Vagina (tissue), 2 donors: ENCODE results near the gene MAX. TPM values are rescaled to one million over a fixed set of nuclear protein-coding genes. Genes with fewer than 3 reads are reported as not detected.

Experiments used
- DNase-seq, 2 donors: peaks; one replicate each; pipeline ENCODE4 v3.0.0-alpha.2; 2017; ENCODE audit errors: extremely low spot score in 2 of 2
- H3K27ac ChIP-seq: fragments of 200-600 bp; sonication (generic); one replicate; pipeline ENCODE4 v1.5.1; 2019
- H3K27me3 ChIP-seq: fragments of 200-600 bp; sonication (generic); one replicate; pipeline ENCODE4 v1.5.1; 2019
- H3K36me3 ChIP-seq, 2 donors: fragments of 200-600 bp; sonication (generic); one replicate each; pipeline ENCODE4 v1.5.1; 2017 to 2019
- H3K4me1 ChIP-seq: fragments of 200-600 bp; sonication (generic); one replicate; pipeline ENCODE4 v1.5.1; 2019
- H3K4me3 ChIP-seq, 2 donors: fragments of 200-600 bp; sonication (generic); 1 replicate in 1 of 2; 2 replicates in 1 of 2; pipeline ENCODE4 v1.5.1; 2016 to 2019
- H3K9me3 ChIP-seq: fragments of 200-600 bp; sonication (generic); one replicate; pipeline ENCODE4 v1.5.1; 2019
- CTCF ChIP-seq, 3 experiments: fragments of 450-650 bp in 2 of 3; fragments of 200-600 bp in 1 of 3; sonication (generic) in 1 of 3; IDR thresholded peaks; one replicate each; pipeline ENCODE4 v1.5.1; 2017 to 2019; ENCODE audit warnings: antibody characterized with exemption in 3 of 3, mild to moderate bottlenecking in 2 of 3, moderate library complexity in 2 of 3
- POLR2A ChIP-seq, 2 donors: fragments of 450-650 bp; IDR thresholded peaks; one replicate each; pipeline ENCODE4 v1.6.1; 2017; ENCODE audit warnings: antibody characterized with exemption in 2 of 2, mild to moderate bottlenecking in 2 of 2, moderate library complexity in 2 of 2
- POLR2AphosphoS5 ChIP-seq, 2 donors: sonication (generic); formaldehyde crosslinking; IDR thresholded peaks; one replicate each; pipeline ENCODE4 v1.9.0; 2017; ENCODE audit warnings: antibody characterized with exemption in 2 of 2, mild to moderate bottlenecking in 2 of 2, low read depth in 1 of 2; ENCODE audit not compliant: insufficient read depth in 1 of 2
- intact Hi-C: fragments of 100-400 bp; cut with DNase I; formaldehyde crosslinking; loops from one replicate; pipeline ENCODE4 v1.15.1; 2023
- microRNA-seq: library from miRNA; unstranded; fragments of <30 nt; microRNA quantifications from one replicate; pipeline ENCODE4, GENCODE V29; 2017; ENCODE audit warnings: borderline number of aligned reads, borderline replicate concordance
- small RNA-seq: library from RNA; depleted of rRNA; stranded (forward); fragments of <200 nt; gene quantifications from one replicate; pipeline ENCODE3, GENCODE V24; 2016
- total RNA-seq: library from RNA; depleted of rRNA; stranded (reverse); fragments of >200 nt; gene quantifications from one replicate; pipeline ENCODE4 v1.2.3, GENCODE V29; 2016

MAX gene
- total RNA-seq, 1 donor from 2014 or later = 71.7 TPM

DNA sequence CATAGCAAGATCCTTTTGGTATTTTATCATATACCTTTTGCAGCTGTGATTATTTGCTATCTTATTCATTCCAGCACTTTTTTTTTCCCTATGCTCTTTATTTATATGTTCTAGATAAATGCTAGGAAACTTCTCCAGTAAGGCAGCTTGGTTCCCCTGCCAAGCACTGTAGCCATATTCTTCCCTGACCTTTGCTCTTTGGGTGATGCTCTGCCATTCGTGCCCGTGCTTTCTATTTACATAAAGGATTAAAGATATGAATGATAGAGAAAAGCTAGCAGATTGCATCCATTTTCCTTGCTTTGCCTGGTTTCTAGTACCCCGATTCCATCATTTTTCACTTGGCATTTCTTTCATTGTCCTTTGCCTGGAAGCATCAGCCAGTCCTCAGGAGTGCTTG is 73.4 kb downstream of the MAX start:
- no peaks in the 10 kb centered on the region for H3K27me3 ChIP-seq
- H3K4me3 ChIP-seq = no peak overlapping the region
- no peaks in the 10 kb centered on the region for H3K9me3 ChIP-seq
- H3K27ac ChIP-seq = no peak overlapping the region
- H3K4me1 ChIP-seq = peaks cover 15% of the 10 kb centered on the region
- intact Hi-C loops = no loop called here
- peaks cover 3 to 16% of the 10 kb centered on the region in 2 donors for H3K36me3 ChIP-seq
- DNase-seq = no peak
- no peak for TF ChIP-seq POLR2A (IDR thresholded peaks at IDR 0.05)
- no peak for TF ChIP-seq POLR2AphosphoS5 (IDR thresholded peaks at IDR 0.05; ENCODE audit: insufficient read depth in 1 of 2, low read depth in 1 of 2)
- TF ChIP-seq CTCF (IDR thresholded peaks at IDR 0.05) = no peak

DNA sequence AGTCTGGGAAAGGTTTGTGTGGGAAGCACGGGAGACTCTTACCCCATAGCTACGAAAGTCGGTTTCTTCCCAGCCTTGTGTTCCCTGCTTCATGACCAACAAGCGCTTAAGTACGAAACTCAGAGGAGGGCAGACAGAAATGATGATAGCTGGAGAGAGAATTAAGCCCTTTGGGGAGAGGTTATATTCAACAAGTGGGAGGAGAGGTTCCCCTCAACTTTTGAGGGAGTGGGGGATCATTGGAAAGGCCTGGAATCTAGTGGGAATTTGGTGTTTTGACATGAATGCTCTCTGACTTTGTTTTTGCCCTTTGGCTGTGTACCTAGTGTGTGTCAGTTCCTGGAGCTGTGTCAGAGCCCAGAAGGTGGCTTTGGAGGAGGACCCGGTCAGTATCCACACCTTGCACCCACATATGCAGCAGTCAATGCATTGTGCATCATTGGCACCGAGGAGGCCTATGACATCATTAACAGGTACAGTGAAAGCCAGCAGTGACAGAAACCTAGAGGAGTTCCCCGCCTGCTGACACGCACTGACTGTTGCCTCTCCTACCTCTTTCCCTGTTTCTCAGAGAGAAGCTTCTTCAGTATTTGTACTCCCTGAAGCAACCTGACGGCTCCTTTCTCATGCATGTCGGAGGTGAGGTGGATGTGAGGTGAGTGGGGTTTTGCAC is 75.1 kb downstream of the MAX start:
- H3K9me3 ChIP-seq = no peaks in the 10 kb centered on the region
- H3K36me3 ChIP-seq = peaks cover 0 to 7% of the 10 kb centered on the region in 2 donors
- peak overlapping the region; percentile 73 for H3K27ac ChIP-seq
- no peak overlapping the region for H3K4me3 ChIP-seq
- TF ChIP-seq CTCF (IDR thresholded peaks at IDR 0.05) (no peak), POLR2A (IDR thresholded peaks at IDR 0.05) (no peak), POLR2AphosphoS5 (IDR thresholded peaks at IDR 0.05; ENCODE audit: insufficient read depth in 1 of 2, low read depth in 1 of 2) (no peak)
- peaks cover 15% of the 10 kb centered on the region for H3K4me1 ChIP-seq
- no peak for DNase-seq
- intact Hi-C loops = no loop called here
- no peaks in the 10 kb centered on the region for H3K27me3 ChIP-seq

DNA sequence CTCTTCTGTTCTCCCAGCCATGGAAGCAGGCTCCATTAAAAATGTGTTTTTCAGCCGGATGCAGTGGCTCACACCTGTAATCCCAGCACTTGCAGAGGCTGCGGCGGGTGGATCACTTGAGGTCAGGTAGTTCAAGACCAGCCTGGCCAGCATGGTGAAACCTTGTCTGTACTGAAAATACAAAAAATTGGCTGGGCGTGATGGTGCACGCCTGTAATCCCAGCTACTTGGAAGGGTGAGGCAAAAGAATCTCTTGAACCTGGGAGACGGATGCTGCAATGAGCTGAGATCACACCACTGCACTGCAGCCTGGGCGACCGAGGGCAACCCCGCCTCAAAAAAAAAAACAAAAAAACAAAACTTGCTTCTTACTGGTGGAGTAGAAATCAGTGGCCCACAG is 75.8 kb downstream of the MAX start:
- no peaks in the 10 kb centered on the region for H3K27me3 ChIP-seq
- H3K9me3 ChIP-seq = no peaks in the 10 kb centered on the region
- TF ChIP-seq POLR2AphosphoS5 (IDR thresholded peaks at IDR 0.05; ENCODE audit: insufficient read depth in 1 of 2, low read depth in 1 of 2) (peak; percentile 9 to 16), POLR2A (IDR thresholded peaks at IDR 0.05) (no peak)
- H3K36me3 ChIP-seq = peaks cover 0 to 6% of the 10 kb centered on the region in 2 donors
- peaks cover 15% of the 10 kb centered on the region for H3K4me1 ChIP-seq
- intact Hi-C loops = no loop called here
- H3K4me3 ChIP-seq = no peak overlapping the region
- no peak for DNase-seq
- peak overlapping the region; percentile 80 for H3K27ac ChIP-seq

DNA sequence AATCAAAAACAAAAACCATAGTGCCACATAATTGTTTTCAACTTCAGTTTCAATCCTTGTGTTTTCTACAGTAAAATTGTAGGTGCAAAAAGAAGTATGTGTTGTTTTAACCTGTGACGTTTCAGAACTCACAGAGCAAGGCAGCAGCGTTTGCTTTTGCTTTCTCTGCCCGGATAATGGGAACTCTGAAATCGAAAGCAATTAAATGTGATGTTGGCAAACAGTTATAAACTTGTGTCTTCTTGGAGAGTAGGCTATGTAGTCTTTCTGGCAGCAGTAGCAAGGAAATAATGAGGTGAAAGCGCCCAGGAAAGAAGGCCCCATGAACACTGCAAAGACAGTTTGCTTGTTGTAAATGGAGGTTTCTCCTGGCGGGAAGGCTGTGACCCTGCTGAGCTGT is 76.5 kb downstream of the MAX start:
- intact Hi-C loops = no loop called here
- Histone ChIP-seq H3K4me1 (peaks cover 15% of the 10 kb centered on the region), H3K27me3 (no peaks in the 10 kb centered on the region), H3K4me3 (peak overlapping the region; percentile 5 to 10), H3K36me3 (peaks cover 0 to 6% of the 10 kb centered on the region in 2 donors), H3K9me3 (no peaks in the 10 kb centered on the region), H3K27ac (peak overlapping the region; percentile 80)
- DNase-seq = no peak
- TF ChIP-seq POLR2A (IDR thresholded peaks at IDR 0.05) (no peak), POLR2AphosphoS5 (IDR thresholded peaks at IDR 0.05; ENCODE audit: insufficient read depth in 1 of 2, low read depth in 1 of 2) (no peak), CTCF (IDR thresholded peaks at IDR 0.05) (no peak)

Small RNA genes lying within 50 kb of the gene (microRNA-seq; reads per million reads assigned to microRNA genes)
- not detected for gene MIR4706

Small RNA genes lying within 50 kb of the gene (small RNA-seq; reads per million reads assigned to genes)
- not detected for gene MIR4706
- gene RNU2-14P = not detected

Other genes starting within 250 kb of the MAX start
- 0.98 TPM for gene SPTB, start 222.6 kb downstream of the MAX start, total RNA-seq
- 57.9 TPM for gene CHURC1, start 188.1 kb downstream of the MAX start, total RNA-seq
- gene GPX2, start 159.8 kb downstream of the MAX start, total RNA-seq = 77.3 TPM
- 8.3 TPM for gene RAB15, start 130.2 kb downstream of the MAX start, total RNA-seq
- 13.3 TPM for gene FNTB, start 115.6 kb downstream of the MAX start, total RNA-seq